ENCODE measurements around the gene PLA2G4C.

DNA sequence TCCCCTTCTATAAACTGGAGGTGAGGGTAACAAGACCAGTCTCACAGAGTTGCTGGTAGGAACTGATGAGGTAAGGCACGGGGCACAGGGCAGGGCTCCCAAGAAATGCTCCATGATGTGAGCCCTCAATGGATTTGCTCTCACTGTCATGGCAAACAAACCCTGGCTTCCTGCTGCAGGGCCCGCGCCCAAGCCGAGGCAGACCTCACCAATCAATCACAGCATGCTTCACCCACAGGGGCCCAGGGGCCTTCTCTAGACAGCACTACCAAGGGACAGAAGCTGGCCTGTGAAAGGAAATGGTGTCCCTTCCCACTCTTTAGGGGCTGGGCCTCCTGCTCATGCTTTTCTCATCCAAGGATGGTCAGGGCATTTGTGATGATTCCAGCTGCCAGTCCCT lies 25.9 kb upstream of the PLA2G4C start:
- TF ChIP-seq, protein P1, sequence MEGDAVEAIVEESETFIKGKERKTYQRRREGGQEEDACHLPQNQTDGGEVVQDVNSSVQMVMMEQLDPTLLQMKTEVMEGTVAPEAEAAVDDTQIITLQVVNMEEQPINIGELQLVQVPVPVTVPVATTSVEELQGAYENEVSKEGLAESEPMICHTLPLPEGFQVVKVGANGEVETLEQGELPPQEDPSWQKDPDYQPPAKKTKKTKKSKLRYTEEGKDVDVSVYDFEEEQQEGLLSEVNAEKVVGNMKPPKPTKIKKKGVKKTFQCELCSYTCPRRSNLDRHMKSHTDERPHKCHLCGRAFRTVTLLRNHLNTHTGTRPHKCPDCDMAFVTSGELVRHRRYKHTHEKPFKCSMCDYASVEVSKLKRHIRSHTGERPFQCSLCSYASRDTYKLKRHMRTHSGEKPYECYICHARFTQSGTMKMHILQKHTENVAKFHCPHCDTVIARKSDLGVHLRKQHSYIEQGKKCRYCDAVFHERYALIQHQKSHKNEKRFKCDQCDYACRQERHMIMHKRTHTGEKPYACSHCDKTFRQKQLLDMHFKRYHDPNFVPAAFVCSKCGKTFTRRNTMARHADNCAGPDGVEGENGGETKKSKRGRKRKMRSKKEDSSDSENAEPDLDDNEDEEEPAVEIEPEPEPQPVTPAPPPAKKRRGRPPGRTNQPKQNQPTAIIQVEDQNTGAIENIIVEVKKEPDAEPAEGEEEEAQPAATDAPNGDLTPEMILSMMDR (IDR thresholded peaks at IDR 0.05; ENCODE audit: control extremely low read depth in 1 of 3, insufficient read depth in 1 of 3, low read depth in 1 of 3, low read length in 3 of 3), result no peak
- TF ChIP-seq EP300 (IDR thresholded peaks at IDR 0.05; ENCODE audit: borderline replicate concordance in 1 of 2, low read depth in 2 of 2, low read length in 2 of 2) (no peak), POLR2A (IDR thresholded peaks at IDR 0.05; ENCODE audit: control extremely low read depth in 1 of 2, low read depth in 2 of 2, low read length in 2 of 2) (no peak), SAP30 (IDR thresholded peaks at IDR 0.05; ENCODE audit: insufficient read depth, insufficient replicate concordance, low read length) (no peak), RFX5 (IDR thresholded peaks at IDR 0.05; ENCODE audit: borderline replicate concordance, low read depth, low read length) (no peak), EZH2 (IDR thresholded peaks at IDR 0.05; ENCODE audit: low read depth, low read length, severe bottlenecking) (no peak), YY1 (IDR thresholded peaks at IDR 0.05; ENCODE audit: low read depth, low read length) (no peak)
